HG02763 (cell line): ENCODE data around the gene KIF4A.
"Not testable (repeated sequence)": the region's sequence is repeated elsewhere in the genome, so short reads cannot be mapped to it uniquely, and the experiment has no call there.

Experiments
- ATAC-seq: cut with Tn5 transposase; IDR thresholded peaks from one replicate; pipeline ENCODE4 v1.9.1; 2021; ENCODE audit warnings: mild to moderate bottlenecking, moderate library complexity; ENCODE audit not compliant: unreplicated experiment

KIF4A gene, protein sequence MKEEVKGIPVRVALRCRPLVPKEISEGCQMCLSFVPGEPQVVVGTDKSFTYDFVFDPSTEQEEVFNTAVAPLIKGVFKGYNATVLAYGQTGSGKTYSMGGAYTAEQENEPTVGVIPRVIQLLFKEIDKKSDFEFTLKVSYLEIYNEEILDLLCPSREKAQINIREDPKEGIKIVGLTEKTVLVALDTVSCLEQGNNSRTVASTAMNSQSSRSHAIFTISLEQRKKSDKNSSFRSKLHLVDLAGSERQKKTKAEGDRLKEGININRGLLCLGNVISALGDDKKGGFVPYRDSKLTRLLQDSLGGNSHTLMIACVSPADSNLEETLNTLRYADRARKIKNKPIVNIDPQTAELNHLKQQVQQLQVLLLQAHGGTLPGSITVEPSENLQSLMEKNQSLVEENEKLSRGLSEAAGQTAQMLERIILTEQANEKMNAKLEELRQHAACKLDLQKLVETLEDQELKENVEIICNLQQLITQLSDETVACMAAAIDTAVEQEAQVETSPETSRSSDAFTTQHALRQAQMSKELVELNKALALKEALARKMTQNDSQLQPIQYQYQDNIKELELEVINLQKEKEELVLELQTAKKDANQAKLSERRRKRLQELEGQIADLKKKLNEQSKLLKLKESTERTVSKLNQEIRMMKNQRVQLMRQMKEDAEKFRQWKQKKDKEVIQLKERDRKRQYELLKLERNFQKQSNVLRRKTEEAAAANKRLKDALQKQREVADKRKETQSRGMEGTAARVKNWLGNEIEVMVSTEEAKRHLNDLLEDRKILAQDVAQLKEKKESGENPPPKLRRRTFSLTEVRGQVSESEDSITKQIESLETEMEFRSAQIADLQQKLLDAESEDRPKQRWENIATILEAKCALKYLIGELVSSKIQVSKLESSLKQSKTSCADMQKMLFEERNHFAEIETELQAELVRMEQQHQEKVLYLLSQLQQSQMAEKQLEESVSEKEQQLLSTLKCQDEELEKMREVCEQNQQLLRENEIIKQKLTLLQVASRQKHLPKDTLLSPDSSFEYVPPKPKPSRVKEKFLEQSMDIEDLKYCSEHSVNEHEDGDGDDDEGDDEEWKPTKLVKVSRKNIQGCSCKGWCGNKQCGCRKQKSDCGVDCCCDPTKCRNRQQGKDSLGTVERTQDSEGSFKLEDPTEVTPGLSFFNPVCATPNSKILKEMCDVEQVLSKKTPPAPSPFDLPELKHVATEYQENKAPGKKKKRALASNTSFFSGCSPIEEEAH

DNA sequence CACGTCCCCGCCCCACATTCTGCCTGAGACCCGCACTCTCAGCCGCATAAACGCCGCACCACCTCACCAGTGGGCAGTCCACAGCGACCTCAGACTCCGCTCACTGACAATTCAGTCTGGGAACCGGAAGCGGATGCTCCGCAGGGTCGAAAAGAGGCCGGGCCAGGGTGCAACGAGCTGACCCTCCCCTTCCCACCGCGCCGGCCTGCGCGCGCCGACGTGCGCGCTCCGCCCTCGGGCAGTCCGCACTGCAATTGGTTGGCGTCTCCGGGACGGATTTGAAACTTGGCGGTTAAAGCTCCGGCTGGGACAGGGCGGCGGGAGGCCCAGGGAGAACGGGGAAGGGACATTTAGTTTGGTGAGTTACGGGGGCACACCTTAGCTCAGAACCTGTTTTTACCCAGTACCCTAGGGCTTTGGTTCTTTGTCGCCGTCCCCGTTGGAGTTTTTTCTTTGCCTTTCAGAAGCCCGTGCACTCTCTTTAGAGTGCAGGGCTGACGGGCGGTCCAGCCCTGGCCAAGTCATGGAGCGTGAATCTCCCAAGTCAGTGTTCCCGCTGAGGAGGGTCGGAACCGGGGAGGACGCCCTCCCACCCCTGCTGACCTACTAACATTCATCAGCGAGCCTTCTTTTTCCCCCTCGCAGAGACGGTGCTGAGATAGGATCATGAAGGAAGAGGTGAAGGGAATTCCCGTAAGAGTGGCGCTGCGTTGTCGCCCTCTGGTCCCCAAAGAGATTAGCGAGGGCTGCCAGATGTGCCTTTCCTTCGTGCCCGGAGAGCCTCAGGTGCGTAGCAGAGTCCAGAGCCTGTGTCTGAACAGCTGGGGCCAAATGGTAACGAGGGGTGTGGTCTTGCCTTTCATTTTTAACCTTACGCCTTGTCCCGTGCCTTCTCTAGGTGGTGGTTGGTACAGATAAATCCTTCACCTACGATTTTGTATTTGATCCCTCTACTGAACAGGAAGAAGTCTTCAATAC, at the start of gene KIF4A, which contains the start of gene PDZD11:
KIF4A (plus strand) TSS at position 312 of the 978 bp plus-strand sequence; CDS start at position 667, 355 bp downstream.
PDZD11 (minus strand) TSS at position 135 of the 978 bp plus-strand sequence. CDS start 586 bp downstream, outside the sequence.
- ATAC-seq: peak; percentile 92

DNA sequence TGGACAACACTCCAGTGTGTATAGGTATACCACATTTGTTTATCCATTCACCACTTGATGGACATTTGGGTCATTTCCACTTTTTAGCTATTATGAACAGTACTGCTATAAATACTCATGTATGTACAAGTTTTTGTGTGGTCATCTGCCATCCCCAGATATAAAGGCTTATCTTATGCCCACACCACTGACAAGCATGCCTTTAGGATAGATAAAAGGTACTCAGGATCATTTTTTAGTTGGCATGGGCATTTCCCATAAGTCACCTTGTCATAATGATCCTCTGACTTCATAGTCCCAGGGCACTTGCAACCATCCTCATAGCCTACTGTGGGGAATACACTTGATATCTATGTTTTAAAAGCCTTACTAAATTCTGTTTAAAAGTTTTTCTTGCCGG, 49.2 kb upstream of the KIF4A start:
- no peak for ATAC-seq

DNA sequence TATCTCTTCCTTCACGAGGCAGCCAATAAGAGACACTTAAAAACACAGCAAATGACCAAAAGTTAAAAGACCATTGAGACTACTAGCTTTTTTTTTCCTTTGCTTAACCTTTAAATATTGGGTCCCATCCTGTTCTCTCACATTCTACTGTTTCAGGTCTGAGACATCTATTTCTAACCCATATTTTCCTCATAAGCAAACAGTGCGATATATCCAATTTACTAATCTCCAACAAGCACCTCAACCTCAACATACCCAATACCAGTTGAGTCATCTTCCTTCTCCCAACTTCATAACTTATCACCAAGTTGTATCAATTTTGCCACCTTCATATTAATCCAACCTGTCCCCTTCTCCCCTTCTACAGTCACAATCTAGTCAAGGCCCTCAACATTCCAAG, 48.4 kb upstream of the KIF4A start:
- ATAC-seq: no peak

DNA sequence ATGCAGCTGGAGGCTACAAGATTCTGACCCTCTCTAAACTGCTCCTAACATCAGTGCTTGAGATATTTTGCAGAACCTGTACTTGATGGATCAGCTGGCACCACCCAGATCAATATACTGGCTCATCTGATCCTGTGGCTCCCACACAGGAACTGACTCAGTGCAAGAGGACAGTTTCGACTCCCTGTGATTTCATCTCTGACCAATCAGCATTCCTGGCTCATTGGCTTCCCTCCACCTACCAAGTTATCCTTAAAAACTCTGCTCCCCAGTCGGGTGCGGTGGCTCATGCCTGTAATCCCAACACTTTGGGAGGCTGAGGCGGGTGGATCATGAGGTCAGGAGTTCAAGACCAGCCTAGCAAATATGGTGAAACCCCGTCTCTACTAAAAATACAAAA, 46.3 kb upstream of the KIF4A start:
- not testable (repeated sequence) for ATAC-seq

DNA sequence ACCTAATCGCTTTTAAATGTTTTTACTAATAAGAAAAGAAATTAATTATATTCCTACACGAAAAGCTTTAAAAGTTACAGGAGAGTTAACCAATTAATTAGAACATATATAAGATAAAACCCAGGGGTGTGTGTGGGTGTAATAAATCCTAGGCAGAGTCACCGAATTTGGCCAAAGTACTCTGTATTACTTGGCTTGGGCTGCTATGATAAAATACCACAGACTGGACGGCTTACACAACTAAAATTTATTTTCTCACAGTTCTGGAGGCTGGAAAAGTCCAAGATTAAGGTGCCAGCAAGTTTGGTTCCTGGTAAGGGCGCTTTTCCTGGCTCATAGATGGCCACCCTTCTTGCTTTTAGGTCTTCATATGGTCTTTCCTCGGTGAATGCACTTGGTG, 45.0 kb upstream of the KIF4A start:
- ATAC-seq: no peak

DNA sequence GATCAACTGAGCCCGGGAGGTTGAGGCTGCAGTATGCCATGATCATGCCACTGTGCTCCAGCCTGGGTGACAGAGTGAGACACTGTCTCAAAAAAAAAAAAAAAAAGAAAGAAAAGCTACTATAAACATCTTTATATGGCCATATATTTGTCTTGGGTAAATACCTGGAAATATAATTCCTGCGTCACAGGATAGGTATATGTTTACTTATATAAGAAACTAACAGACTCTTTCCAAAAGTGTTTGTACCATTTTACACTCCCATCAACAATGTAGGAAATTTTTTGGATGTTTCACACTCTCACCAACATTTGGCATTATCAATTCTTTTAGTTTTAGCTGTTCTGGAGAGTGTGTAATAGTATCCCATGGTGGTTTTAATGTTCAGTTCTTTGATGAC, 42.7 kb upstream of the KIF4A start:
- ATAC-seq: no peak

DNA sequence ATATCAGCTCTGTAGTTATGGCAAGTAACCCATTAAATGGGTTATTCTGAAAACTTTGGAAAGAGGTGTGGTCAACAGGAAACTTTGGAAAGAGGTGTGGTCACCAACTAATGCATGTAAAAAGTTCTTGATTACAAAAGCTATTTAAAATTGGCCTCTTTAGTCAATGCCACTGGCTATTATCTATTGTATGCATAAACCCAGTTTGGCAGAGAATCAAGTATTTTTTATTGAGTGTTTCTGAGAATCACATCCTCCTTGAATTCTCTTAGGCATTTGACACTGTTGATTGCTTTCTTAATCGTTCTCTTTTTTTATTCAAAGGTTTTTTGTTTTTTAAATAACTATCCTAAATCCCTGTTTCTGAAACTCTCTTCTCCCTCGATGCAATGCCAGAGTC, 37.4 kb upstream of the KIF4A start:
- ATAC-seq: no peak

DNA sequence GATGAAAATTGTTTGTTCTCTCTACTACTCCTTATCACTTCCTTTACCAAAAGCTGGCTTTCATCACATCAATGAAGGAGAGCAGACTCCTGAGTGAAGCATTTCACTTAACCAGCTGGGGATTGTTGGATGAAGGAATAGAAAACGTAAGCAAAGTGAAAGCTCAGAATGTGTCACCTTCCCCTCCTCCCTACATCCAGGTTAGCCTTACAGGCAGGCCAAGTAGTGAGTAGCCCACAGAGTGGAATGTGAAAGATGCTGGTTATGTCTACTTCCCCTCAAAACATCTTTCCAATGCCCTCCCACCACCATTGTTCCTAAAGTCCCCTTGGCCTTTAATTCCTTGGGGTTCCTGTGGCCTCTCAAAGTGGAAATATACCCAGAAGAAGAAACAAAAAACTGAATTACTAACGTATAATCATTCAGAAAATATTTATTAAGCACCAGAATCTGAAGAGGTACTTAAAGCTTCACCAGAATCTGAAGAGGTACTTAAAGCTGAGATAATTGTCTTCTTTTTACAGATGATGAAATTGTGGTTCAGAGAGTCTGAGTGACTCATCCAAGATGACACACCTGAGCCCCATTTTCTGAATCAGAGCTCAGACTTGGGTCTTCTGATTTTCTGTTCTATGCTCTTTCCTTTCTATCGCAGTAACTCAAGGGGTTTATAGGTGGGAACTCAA, 36.4 kb upstream of the KIF4A start:
- ATAC-seq: no peak

DNA sequence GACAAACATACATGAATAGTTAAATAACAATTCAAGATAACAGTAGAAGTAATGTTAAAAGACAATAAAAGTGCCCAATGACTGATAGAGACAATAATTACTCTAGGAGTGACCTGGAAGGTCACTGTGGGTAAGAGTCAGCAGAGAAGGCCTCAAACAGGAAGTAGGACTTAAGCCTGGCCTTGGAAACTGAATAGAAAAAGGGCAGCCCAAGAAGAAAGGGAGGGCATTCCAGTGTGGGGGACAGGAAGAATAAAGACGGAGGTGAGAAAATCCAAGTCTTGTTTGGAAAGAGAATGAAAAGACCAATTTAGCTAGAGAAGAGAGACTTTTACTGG, 35.9 kb upstream of the KIF4A start:
- ATAC-seq: no peak

DNA sequence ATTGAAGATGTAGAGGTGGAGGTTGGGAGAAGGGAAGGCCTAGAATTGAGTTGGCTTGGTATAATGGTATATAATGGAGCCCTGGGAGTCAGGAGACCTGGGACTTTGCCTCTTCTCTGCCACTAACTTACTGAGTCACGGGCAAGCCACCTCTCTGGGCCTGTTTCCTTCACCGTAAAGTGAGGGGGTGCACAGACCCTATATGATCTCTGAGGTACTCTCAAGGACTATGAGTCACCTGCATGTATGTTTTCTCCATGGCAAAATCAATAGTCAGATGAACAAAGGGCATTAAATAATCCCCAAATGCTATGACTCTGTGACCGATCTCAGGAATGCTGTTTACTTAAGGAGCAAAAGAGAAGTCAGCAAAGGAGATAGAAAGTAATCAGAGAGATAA, 35.0 kb upstream of the KIF4A start:
- no peak for ATAC-seq

DNA sequence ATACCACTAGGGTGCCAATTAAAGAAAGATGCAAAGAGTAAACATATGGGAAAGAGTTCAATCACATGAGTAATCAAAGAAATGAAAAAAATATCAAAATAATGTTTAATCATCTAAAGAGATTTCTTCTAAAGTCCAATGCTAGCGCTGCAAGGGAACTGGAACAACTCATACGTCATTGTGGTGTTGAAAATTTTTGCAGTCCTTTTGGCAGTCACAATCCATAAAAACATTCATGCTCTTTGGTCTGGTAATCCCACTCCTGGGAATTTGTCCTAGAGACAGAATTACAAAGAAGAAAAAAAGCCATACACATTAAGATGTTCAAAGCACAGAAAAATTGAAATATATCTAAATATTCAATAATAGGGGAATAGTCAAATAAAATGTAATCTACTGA, 34.5 kb upstream of the KIF4A start:
- no peak for ATAC-seq

DNA sequence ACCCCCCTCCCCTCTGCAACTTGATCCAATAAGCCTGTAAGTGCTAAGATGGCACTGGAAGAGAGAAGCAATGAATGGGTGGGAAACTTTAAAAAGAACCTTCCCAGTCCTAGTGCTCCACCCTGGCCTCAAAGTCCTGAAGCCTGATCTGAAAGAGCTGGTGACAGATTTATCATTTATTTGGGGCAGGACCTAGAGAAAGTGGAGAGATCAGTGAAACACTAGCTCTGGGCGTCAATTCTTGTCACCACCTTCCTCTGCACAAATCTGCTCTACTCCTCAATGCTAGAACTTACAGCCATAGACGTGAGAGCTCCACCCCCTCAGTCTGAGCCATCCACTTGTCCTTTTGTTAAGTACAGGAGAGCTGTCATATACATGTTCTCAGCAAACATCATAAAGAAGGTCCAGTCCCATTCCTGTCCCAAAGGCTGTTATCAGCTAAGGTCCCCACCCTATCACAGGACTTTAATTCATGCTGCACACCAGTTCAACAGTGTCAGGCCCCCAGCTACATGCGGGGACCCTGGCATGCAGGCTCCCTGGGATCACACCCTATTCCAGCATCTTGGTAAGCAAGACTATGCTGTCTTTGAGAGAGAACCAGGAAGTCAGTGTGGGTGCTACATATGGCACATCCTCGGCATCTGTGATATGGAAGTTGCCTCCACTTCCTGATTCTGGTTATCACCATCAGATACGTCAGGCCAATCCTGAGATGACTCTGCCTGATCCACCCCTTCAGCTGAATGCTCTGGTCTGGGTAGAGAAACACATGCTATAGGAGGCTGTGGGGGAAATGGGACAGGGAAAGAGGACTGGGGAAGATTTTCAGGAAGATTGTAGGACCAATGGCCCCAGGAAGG, 32.2 kb upstream of the KIF4A start:
- ATAC-seq: no peak

DNA sequence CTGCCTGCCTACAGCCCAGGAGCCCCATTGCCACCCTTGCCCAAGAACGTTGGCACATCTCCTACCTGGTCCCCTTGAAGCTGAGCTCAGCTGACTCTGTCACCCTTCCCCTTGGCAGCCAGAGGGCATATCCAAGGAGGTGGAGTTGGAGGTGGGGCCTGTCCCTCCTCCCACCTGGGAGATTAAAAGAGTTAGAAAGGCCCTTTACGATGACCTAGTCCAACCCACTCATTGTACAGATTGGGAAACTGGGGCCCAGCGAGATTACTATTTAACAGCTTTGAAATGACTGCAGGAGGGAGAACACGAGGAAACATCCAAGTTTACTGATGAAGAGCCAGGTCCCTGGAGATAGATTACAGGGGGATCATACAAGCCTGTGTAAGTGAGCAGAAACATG, 29.8 kb upstream of the KIF4A start, which contains the start of gene P2RY4:
P2RY4 (minus strand) TSS at position 101 of the 400 bp plus-strand sequence. CDS start 580 bp downstream, outside the sequence.
- ATAC-seq: no peak

DNA sequence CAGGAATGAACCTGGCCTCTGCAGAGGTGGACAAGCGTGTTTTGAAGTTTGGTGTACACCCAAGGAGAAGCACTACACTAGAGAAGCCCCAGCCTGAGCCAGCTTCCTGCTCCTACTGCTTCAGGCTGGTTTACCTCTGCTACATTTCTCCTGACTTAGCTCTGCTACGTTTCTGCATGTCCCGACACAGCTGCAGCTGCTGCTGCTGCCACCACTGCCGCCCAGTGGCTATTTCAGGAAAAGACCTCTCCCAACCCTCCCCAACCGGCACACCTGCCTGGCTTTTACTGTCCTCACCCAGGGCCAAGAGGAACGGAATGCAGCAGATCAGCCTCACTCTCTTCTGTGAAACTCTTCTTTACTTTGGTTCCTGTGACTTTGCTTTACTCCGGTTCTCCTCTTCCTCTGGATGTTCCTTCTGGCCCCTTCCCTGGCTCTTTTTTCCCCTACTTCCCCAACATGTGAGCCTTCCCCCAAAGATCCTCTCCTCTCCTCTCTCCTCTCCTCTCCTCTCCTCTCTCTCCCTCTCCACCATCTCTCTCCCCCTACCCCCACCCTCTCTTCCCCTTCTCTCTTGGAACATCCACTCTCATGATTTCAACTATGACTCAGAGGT, 26.8 kb upstream of the KIF4A start:
- ATAC-seq: no peak

DNA sequence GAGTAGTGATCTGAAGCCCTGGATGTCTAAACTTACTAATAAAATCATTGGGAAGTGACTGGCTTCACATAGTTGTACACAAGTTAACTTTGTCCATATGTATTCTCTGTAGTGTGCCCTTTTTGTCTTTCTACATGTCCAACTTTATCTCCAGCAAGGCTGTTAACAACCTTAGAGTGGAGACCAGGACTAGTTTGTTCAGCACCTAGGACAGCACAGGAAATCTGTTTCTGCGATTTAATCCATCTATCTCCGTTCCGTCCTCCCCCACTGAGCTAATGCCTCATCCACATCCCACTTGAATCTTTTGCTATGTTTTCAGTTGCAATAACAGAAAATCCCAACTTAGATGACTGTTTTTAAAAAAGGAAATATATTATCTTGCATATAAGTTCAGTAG, 25.1 kb upstream of the KIF4A start:
- no peak for ATAC-seq

DNA sequence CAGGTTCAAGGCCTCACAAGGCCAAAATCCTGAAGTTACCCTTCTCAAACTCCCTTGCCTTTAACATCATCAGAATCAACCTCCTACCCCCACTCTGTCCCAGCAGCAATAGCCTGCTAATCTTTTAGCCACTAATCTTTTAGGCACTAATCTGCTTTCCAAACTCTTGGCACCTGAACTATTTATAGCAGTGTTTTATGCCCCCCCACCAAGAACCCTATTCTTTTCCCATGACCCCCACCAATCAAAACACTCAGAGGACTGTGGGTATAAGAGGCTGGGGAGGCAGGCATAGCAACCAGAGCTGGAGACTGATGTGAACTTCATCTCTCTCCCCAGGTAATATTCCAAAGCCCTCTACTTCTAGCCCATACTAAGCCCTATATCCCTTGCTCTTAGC, 21.9 kb upstream of the KIF4A start, which contains the start of gene ARR3:
ARR3 (plus strand) TSS at position 301 of the 400 bp plus-strand sequence. CDS start 1,052 bp downstream, outside the sequence.
- no peak for ATAC-seq

DNA sequence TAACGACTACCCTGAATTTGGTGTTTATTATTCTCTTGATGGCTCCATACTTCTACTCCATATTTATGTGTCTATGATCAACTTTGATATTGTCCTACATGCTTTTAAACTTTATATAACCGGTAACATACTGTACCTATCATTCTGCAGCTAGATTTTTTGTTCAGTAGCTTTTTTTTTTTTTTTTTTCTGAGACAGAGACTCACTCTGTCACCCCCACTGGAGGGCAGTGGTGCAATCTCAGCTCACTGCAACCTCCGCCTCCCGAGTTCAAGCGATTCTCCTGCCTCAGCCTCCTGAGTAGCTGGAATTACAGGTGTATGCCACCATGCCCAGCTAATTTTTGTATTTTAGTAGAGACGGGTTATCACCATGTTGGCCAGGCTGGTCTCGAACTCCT, 15.9 kb upstream of the KIF4A start:
- not testable (repeated sequence) for ATAC-seq

DNA sequence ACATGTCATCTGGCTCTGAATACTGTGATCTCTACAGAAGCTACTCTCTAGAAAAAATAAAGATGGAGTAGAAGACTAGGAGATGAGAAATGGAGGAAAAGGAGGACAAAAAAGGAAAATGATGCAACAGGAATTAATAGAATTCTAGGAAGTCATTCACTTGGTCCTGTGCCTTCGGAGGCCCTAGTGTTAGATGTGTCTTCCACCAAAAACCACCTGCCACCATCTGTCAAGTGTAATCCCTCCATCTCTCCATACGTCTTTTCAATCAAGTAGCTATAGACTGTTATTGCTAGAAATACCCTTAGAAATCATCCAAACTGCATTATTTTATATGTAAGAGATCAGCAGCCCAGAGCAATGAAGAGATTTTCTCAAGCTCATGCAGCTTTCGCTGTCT, 10.8 kb upstream of the KIF4A start:
- no peak for ATAC-seq
